HuH-7.5 (cell line): ENCODE measurements around the gene LGALS3BP.

Source experiments
- DNase-seq: peaks from one replicate; pipeline ENCODE4 v3.0.0; 2011; ENCODE audit warnings: low spot score

The LGALS3BP gene

DNA sequence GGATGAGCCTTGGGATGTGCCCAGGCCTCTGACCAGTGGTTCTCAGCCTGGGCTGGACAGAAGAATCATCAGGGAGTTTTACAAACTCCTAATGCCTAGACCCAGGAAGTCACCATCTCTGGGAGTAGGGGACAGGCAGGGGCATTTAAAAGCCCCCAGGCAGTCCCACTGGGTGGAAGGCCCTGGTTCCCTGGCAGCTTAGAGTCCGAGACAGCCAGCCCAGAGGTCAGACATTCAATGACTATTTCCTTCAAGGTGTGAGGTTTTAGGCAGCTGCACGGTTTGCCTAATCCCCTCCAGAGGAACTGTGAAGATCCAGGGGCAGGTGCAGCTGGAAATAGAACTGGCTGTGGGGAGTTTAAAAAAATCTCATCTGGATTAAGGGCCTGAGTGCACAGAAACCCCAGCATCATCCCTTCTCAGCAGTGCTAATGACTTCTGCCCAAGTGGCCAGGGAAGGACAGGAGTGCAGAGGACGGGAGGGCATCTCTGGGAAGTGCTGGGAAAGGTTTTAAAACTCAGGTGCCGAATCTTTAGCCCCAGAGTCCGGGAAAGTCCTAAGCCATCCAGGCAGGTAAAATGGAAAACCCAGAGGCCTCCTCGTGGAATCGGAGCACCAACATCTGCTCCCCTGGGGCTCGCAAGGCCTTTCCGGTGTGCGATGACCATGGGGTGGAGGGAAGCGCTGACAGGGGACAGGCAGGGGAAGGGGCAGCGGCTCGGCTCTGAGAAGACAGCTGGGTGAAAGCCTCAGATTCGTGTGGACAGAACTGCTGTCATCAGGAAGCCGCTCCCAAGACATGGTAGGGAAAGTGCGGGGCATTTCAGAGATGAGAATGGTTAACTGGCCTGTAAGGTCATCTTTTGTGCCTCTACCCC is 1.5 kb upstream of the LGALS3BP start:
- no peak for DNase-seq

- no peak for DNase-seq
Observed at GRCh38 chr17:78980624-78980972, 875 bp upstream of the LGALS3BP start.

- no peak for DNase-seq
Observed at GRCh38 chr17:78977997-78978973, 1.4 kb downstream of the LGALS3BP start.

DNA sequence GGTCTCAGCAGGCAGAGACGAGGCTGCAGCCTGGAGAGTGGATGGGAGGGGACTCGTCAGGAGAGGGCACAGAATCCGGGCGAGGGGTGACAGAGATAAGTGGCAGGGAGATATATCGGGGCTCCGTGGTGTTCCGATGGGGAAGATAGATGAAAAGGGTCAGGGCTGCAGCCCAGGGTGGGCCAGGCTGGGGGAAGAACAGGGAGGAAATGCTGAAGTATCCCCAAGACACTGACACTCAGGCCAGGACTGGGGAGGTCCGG is 2.1 kb downstream of the LGALS3BP start:
- no peak for DNase-seq

DNA sequence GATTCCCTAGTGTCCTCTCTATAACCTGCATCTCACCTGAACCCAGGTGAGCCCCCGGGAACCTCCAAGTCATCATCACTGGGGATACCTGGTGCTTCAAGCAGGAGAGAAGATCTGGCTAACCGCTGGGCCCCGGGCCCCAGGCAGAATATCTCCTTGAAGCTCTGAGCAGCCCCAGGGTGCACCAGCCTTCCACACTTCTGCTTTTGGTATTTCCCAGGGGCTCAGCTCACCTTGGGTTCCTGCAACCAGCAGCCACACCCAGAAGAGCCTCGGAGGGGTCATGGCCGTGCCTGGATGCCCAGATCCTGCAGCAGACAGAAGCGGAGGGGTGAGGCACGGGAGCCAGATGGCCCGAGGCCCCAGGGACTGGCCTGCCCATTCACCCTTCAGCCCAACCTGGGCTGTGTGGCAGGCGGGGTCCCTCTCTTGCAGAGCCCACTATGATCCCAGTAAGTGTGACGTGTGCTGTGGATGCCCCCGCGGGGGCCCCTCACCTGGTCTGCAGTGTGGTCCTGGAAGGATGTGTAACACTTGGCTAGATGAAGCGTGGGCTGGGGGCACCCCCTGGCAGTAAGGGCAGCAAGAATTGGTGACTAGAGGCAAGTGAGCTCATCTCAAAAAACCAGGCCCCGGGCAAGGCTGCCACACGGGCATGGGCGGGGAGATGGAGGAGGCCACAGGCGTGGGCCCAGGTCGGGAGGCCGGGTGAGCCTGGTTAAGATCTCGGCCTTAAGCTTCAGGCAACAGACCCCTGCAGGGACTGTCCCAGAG is 2.6 kb downstream of the LGALS3BP start:
- DNase-seq, result no peak

GRCh38 chr17:78974635-78975591 is 4.8 kb downstream of the LGALS3BP start:
- no peak for DNase-seq

GRCh38 chr17:78973792-78974520 is 5.8 kb downstream of the LGALS3BP start:
- DNase-seq, result no peak

GRCh38 chr17:78973196-78973595 is 6.5 kb downstream of the LGALS3BP start:
- no peak for DNase-seq

DNA sequence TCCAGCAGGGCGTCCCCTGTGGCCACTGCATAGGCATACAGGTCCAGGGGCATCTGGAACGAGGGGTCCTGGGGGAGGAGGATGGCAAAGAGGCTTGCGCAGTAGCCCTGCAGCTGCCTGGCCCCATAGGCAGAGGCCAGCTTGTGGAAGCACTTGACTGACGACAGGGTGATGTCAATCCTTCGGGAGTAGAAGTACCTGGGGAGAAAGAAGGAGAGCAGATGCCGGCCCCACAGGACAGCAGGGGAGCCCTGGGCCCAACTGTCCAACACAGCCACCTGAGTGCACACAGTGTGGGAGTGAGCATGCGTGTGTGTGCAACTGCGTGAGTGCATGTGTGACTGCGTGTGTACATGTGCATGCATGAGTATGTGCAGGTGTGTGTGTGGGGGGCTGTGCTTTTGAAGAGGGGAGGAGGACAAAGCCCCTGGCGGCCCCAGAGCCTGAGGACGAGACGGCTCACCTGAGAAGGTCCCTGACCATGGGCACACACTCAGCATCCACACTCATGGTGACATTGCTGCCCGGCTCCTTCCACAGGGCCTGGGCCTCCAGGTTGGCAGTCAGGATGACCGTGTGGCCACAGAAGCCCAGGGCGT is 7.1 kb downstream of the LGALS3BP start:
- no peak for DNase-seq

- no peak for DNase-seq
Observed at GRCh38 chr17:78971756-78972506, 7.8 kb downstream of the LGALS3BP start.

DNA sequence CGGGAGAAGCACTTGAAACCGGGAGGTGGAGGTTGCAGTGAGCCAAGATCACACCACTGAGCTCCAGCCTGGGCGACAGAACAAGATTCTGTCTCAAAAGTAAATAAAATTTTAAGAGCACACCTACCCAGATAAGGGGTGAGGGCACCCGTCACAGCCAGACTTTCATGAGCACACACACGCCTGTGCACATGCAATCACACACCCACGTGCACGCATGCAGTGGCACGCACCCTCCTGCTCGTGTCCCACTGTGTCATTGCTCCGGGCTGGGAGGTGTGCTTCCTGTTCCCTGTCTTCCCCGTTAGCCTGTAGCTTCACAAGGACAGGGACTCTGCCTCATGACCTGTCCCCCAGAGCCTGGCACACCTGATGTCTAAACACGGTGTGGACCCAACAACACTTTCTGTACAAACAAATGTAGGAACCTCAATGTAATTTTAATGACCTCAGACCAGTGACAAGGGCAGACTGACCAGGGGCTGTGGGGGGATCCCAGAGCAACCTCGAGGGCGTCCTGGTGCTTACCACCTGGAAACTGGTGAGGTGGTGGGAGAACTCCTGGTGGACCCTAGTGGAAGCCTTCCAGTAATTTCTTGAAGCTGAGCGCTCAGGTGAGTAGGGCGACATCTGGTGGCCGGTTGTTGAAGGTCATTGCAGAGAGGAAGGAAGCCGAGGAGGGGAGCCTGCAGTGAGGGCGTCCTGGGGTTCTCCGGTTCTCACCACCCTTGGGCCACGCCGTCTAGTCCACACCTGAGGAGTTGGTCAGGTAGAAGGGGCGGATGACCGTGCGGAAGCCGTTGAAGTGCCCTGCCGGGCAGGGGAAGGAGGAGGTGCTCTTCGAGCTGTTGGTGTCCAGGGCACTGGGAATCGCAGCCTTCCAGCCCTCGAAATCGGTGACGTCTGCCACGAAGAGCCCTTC is 8.6 kb downstream of the LGALS3BP start:
- DNase-seq, result peak; percentile 83

- DNase-seq, result no peak
Observed at GRCh38 chr17:78969865-78970264, 9.9 kb downstream of the LGALS3BP start.

- DNase-seq, result no peak
Observed at GRCh38 chr17:78967782-78968362, 11.9 kb downstream of the LGALS3BP start.

GRCh38 chr17:78966910-78967600 is 12.7 kb downstream of the LGALS3BP start:
- no peak for DNase-seq

DNA sequence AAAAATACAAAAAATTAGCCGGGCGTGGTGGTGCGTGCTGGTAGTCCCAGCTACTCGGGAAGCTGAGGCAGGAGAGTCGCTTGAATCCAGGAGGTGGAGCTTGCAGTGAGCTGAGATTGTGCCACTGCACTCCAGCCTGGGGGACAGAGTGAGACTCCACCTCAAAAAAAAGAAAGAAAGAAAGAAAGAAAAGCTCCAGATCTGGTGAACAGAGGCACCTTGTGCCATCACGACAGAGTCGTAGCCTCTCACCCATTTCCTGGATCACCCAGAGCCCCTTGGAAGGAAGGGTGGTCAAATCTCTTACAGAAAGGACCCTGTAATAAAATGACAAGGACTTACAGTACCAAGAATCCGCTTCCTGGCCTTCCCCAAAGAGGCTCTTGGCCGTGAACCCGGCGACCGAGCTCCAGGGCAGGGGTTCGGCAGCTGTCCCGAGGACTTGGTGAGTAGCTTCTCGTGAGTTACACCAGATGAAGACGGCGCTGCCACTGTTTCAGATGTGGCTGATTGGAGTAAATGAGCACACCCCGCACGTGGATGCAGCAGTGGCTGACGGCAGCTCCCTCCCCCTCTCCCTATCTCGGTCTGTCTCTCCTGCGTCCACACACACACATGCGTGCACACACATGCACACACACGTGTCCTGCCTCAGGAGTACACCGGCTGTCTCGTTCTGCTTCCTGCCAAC is 13.5 kb downstream of the LGALS3BP start:
- DNase-seq, result no peak

DNA sequence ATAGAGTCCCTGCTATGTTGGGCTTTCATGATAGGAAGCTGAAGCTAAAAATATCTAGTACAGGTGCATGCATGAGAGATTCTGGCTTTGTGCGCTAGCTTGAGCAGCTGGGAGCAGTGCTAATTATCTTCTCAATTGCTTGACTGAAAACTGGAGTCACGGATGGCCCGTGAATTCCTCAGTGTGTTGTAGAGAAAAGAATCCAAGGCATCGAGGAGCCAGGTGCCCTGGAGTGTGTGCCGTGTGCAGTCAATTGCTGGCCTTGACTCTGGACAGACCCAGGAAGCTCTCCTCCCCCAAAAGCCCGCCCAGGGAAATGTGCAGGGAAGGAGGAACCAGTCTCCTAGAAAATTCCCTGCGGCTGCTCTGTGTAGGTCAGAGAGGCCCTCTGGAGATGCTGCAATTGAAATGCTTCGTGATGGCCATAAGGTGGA is 14.2 kb downstream of the LGALS3BP start:
- DNase-seq, result no peak

GRCh38 chr17:78963378-78963777 is 16.3 kb downstream of the LGALS3BP start:
- DNase-seq, result no peak
